ENCODE results near the gene VASH1.

Gene VASH1

DNA sequence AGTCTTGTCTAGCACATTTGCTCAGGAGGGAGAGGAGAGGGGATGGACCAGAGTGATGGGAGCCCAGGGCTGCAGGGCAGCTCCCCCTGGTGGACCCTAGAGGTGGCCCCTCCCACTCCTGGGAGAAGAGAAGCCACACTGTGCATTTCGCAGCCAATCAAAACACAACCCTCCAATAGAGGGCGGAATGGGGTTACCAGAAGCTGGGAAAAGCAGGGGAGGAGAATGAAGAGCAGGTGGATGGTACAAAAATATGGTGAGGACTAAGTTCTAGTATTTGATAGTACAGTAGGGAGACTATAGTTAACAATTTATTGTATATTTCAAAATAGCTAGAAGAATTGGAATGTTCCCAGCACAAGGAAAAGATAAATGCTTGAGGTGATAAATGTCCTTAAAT is 23.6 kb downstream of the VASH1 start:
- DNase-seq = peak; percentile 93

DNA sequence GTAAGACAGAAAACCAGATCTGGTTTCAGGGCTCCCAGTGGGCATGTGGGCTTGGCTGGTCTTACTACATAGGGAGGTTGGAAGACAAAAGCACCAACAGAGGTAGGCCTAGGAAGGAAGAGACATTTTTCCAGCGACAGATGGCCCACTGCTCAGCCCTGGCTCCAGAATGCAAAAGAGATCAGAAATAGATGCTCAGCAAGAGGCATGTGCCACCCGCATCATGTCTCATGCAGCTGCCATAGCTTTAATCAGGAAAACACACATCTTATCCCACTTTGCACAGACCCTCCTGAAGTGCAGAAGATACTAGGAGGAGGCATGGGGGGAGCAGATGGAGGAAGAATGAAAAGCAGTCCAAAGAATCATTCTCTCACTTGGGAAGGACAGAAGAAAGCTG is 25.3 kb downstream of the VASH1 start:
- no peak for DNase-seq

DNA sequence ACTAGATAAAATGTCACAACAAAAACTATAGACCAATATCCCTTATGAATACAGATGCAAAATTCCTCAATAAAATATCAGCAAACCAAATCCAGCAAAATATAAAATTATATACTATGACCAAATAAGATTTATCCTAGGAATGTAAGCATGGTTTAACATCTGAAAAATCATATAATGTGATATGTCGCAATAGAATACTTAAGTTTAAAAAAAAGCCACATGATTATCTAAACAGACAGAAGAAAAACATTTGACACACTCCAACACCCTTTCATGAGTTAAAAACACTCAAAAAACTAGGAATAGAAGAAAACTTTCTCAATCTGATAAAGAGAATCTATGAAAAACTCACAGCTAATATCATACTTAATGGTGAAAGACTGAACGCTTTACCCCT is 31.2 kb downstream of the VASH1 start:
- no peak for DNase-seq

DNA sequence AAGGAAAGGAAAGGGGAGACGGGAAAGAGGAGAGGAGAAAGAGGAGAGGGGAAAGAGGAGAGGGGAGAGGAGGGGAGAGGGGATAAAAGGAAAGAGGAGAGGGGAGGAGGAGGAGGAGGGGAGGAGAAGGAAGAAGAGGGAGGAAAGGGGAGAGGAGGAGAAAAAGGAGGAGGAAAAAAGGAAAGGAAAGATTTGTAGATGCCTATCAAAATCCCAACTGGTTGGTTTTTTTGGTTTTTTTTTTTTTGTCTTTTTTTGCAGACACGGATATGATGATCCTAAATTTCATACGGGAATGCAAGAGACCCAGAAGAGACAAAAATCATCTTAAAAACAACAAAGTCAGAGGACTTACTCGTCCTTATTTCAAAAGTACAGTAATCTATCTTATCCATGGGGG is 32.1 kb downstream of the VASH1 start:
- DNase-seq = no peak

DNA sequence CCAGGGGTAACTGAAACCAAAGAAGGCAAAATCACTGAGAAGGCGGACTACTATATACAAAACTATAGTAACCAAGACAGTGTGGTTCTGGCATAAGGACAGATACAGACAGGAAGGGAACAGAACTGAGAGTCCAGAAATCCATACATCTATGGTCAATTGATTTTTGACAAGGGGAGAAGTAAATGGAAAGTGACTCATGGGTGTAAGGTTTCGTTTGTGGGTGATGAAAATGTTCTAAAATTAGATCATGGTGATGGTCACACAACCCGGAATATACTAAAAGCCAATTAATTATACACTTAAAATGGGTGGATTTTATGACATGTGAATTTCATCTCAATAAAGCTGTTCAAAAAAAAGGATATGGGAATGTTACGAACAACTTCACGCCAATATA is 32.7 kb downstream of the VASH1 start:
- DNase-seq = no peak

DNA sequence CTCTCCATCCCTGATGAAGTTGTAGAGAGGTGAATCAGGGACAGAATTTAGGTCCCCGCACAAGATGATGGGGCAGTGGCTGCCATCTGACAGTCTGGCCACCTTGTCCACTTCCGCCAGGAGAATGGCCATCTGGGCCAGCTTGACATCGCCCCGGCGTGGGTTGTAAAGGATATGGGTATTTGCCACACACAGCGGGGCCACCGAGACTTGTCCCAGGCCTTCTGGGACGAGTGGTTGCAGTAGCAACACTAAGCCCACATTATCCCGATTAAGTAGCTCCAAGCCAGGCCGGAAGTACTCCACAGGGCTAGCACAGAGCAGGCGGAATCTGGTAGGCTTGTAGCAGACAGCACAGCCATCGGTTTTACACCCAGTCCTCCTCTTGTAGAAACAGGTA is 45.2 kb downstream of the VASH1 start:
- no peak for DNase-seq

DNA sequence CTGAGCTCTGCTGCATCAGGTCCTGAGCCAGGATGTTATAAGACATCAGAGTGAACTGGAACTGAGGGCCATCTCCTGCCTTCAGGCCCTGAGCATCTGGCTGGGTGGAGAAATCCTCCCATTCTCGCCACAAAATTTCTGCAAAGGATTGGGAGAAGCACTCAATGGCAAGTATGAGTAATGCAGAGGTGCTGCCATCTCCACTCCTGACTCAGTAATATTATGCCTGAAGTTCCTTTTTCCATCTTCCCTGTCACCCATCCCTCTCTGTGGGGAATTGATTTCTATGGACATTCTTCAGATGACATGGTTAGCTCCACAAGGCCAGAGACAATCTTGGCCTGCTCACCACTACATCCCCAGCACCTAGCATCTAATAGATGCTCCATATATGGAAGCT is 46.7 kb downstream of the VASH1 start:
- DNase-seq = no peak

DNA sequence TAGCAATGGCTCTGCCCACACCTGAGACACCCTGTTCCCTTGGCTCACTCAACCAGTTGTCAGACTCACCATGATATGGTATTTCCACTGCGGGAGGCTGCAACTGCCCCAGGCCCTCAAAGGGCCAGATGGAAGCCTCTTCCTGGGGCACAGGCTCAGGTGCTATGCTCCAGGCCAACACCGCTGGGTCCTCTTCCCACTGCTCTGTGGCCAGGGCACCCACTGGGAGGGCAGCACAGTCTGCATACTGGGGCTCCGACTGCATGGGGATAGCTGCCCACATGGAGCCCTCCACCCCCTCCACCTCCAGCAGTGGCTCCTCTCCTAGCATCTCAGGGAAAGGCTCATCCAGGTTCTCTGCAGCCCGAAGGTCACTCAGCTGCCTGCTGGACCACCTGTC is 47.7 kb downstream of the VASH1 start:
- DNase-seq = no peak

DNA sequence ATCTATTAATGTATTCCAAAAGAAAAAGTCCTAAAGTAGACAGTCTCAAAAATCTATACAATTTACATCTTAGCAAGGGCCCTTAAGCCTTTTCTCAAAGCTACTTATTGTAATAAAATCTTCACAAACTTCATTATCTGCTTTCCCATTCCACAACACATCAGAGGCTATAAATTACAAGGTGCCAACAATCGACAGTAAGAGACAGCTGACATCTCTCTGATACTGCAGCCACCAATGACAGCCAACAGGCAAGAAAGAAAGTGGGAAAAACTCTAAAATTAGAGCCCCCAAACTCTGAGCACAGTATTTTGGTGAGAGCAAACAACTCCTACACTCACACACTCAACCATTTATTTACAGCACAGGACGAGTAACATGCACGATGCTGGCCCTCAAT is 49.3 kb downstream of the VASH1 start:
- peak; percentile 34 for DNase-seq

DNA sequence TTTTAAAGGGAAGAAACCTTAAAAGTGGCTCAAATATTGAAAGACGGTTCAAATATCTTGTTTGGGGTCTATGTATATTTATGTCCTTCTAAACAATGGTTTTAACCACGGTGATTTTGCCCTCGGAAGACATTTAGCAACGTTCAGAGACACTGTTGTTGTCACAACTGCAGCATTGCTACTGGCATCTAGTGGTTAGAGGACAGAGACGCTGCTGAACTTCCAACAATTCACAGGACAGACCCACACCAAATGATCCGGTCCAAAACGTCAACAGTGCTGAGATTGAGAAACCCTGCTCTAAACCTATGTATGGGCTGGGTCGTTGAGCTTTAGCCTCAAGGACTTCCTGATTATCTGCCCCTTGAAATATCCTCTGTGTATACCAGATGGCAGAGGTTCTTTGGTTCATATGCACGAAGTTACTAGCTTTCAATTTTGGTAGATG is 49.7 kb downstream of the VASH1 start:
- DNase-seq = peak; percentile 76

DNA sequence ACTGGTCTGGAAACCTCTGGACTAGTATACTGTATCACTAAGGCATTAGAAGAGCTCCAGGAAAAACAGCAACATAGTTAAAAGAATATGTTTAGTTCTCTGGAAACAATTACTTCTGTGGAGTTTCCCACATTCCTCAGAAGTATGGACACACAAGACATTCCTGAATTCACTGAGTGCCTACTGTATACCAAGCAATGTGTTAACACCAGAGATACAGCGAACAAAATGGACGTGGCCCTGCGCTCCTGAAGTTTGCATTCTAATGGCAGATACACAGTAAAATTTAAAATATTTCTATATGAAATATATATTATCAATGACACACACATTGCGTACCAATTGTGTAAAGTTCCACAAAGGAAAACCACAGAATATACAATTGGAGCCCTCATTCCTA is 50.3 kb downstream of the VASH1 start:
- DNase-seq = peak; percentile 27

DNA sequence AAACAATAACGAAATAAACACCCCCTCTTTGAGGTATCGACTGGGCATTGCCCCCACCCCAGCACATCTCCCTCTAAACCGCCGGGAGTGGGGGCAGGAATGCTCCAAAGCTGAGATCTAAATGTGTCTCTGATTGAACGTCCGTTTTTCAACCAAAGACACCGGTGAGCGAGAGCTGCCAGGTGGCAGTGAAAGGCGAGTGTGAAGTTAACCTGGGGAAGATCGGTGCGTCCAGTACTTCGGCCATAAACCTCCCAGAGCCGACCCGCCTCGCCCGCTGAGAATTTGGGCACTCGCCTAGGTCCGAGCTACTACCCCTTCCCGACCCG is 50.8 kb downstream of the VASH1 start:
- peak; percentile 19 for DNase-seq

DNA sequence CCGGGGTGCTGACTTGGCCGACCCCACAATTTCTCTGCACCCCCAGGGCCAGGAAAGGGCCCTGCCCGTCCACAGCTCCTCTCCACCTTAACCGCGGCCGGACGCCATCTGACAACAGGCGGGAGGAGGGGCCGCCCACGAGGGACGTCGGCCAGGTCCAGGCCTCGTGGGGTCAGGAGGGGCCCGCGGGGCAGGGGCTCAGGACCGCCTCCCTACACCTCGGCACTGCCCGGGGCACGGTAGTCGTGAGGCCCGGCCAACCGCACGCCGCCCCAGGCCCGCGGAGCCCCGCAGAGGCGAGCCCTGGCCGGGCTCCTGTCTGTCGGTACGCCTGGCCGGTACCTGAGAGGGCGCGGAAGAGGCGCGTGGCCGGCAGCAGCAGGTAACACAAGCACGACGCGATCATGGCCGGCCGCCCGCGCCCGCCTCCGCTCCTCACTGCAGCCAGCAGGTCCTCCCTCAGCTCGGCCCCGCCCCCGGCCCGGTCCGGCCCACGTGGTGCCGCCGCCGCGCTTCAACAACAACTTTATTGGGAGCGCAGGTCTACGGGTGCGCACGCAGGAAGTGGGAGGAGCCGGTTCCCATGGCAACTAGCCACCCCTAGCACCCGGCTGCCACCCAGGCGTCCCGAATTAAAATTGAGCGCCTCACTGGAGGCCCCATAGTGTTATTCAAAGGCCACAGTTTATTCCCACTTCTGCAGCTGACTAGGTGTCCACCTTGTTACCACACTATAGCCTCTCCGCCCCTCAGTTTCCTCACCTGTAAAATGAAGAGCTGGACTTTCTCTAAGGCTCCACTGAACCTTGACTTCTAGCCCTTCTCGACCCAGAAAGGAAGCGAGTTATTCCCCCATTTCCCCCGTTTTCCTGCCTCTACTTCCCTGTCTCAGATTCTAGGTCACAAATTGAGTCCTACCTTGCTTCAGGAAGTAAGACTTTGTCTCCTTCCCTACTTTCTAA is 51.4 kb downstream of the VASH1 start, which contains the start of gene ANGEL1:
Gene ANGEL1 (minus strand): TSS at position 461 of the 962 bp plus-strand sequence. CDS start 55 bp downstream, at position 406.
- DNase-seq = peak; percentile 96

DNA sequence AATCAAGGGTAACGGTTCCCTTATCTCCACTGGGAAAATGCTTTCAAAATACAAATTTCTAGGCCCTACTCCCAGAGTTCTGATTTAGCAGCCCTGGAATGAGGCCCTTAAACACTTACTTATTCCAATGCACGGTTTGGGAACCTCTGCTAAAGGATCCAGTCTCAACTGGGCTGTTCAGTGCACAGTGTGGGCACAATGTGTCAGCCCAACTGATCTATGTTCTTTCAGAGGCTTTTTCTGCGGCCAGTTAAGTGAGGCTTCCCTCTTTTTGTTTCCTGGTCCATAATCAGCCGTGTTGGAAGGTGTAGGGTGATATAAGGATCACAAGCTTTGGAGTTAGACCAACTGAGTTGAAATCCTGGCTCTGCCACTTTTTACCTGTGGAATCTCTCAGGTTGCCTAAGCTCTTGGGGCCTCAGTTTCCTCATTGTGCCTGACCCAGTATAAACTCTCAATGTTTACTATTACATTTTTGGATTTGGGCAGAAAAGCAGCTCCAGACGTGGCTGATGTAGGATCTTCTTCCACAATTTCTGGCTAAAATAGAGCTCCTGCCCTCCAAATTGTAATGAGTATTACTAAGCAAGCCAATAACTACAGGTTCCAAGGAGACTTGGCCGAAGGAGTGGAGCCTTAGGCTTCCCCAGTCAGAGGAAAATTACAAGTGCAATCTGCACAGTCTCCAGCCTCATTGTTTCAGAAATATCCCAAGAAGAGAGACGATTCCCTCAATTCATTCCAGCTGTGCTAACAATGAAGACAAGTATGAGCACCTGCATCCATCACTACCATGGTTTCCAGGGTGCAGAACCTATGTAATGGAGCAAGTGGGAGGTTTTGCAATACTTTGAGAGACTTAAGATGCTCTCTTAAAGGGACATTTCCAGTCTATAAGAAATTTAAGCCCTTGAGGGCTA is 53.7 kb downstream of the VASH1 start:
- no peak for DNase-seq

DNA sequence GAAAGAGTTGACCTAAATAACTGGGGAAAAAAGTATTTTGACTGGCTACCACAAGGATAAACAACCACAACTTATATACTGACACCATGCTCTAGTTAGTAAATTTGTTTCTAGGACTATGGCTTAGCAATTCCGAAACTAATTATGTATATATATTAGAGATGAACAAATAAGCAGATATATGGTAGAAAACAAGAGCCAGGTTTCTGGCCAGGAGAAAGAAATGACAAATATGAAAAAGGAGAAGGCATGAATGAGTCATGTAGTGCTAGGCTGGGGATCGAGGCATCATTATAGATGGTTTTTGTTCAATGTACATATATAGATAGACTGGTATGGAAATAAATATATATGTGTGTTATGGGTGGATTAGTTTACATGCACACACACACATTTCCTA is 59.4 kb downstream of the VASH1 start:
- DNase-seq = no peak

DNA sequence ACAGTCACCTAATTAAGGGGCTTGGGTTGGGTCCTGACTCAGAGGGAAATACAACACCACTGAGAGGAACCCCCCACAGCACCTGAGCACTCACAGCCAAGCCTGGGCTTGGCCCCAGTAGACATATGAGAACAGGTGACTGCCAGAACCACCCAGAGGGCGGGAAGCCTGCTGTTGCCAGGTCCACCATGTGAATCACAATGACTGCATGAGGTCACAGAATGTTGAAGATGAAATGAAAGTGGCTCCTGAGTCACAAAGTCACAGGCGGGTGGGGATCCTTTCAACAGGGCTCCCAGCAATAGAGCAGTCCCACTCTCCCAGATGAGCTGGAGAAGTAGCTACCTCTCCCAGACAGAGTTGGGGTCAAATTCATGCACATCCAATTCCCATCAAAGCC is 64.9 kb downstream of the VASH1 start, which contains the start of gene LRRC74A:
Gene LRRC74A (plus strand): TSS at position 287 of the 400 bp plus-strand sequence. CDS start 290 bp downstream, outside the sequence.
- no peak for DNase-seq

DNA sequence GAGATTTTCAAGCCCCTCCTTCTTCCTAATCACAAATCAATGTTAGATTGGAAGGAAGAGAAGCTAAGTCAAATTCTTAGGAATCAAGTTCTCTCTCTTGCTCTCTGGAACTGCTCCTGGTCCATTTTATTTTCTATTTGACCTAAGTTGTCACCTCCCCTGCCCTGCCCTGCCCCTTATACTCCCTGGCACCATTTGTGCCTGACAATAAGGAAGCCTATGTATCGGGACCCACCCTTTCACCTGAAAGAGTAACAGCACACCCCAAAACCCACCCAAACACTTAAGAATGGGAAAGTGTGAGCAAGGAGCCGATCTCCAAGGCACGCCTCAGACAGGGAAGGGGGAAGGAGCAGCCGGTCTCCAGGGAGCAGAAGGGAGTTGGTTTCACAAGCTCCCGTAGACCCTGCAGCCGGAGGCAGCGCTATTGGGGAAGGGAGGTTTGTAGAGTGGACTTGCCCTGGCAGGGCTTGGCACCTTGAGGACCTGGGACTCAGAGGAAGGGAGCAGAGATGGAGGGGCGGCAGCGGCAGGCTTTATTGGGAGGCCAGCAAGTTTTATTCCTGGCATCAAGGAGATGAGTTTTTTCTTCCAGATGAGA is 66.5 kb downstream of the VASH1 start:
- DNase-seq = no peak

DNA sequence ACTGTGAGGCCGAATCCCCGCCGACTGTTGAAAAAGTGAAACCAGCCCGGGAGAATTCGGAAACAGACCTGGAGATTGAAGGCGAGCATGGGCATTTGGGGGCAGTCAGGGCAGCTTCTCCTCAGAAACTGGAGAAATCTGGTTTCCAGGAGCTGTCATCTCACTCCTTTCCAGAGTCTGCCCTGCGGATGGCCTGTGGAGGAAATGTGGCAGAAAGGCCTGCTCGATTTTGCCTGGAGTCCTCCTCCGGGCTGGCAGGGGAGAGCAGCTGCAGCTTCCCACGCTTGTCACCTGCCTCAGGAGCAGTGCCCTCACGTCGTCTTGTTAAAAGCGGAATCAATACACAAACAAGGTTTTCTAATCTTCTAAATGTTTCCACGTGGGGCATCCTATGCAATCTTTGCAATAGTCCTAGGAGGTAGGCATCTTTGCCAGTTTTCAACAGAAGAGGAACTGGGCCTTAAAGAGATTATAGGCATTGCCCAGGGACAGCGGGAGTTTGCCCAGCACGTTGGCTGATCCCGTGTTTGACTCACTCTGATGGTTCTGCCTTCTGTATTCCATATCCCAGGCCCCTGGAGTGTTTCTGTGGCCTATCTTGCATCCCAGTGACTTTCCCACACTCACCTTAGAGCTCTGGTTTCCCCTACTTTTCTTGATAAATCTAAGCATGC is 67.2 kb downstream of the VASH1 start:
- no peak for DNase-seq

DNA sequence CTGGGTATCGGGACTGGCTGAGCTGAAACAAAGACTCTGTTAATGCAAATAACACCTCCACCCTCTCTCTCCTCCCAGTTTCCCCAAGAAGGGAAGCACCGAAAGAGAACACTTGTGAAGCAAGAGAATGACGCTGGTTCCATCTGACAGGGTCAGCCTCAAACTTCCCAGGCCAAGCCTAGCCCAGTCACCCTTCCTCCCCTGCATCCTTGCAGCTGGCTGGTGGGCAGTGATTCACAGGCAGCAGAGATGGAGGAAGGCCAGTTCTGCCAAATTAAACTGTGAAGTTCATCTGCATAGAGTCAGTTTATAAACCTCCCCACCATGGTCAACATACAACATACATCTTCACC is 67.7 kb downstream of the VASH1 start:
- no peak for DNase-seq

DNA sequence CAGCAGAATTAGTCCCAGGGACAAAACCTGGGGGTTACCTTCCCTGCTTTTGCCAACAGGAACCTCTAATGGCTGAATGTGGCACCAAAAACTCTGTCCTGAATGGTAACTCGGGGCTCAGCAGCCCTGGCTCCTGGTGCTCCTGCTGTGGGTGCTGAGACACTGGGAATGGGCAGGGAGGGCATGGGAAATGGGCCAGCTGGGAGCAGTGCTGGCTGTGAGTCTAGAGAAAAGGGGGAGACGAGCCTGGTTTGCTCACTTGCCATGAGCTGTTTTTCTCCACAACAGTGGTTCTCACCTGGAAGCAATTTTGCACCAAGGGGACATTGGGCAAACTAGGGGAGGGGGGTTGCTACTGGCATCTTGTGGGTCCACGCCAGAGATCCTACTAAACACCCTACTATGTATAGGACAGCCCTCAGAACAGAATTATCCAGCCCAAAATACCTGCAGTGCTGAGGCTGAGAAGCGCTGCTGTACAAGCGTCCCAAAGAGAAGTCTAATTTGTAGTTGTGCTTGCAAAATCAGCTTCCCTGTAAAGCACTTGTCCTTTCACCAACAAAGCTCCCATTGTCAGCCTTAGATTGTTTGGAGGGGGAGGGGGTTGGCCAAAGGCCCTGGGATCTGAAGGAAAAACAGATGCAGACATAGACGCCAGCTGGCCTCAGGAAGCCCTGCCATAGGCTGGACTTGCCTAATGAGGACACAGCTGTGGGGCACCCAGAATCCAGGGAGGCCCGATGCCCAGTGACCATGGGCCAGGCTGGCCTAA is 68.6 kb downstream of the VASH1 start:
- DNase-seq = no peak

DNA sequence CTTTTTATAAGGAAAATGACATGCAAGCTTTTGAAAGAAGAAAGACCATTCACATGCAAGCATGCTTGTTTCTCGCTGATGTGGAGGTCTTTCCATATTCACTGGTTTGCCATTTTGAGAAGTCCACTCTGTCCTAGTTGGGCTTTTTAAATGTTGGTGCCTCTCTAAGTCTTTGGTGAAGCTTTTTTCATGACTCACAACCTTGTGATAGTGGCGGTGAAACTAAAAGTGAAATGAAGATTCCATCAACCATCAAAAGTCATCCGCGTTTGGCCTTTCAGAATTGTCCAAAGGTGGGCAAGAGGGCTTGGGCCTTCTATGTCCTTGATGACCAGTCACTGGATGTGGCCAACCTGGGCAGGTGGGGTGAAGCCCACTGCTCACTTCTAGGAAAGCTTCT is 69.3 kb downstream of the VASH1 start:
- DNase-seq = no peak

DNA sequence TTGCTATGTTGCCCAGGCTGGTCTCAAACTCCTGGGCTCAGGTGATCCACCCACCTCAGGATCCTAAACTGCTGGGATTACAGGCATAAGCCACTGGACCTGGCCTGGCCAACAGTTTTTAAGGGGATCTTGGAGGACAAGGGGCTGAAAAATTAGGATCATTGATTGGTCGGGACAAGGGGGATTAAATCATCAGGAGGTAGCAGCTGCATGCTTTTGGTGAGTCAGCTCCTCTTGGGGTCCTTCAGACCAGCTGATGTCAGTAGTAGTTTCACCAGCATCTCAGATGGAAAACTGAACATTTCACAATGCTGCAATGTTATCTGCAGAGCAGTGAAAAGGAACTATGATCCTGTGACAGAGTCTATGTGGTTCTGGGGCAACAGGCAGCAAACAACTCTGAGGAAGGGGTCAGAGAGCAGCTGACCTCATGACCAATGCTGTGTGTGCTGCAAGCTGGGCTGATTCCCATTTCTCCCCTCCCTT is 71.3 kb downstream of the VASH1 start:
- peak; percentile 12 for DNase-seq
